Thyroid gland (tissue), 4 donors: ENCODE data around the gene MARCOL. TPM values are rescaled to one million over a fixed set of nuclear protein-coding genes. Genes with fewer than 3 reads are reported as not detected.

ENCODE experiments used
- DNase-seq, 2 donors: peaks; one replicate each; pipeline ENCODE4 v3.0.0-alpha.2; 2019
- H3K27ac ChIP-seq, 3 donors: fragments of 200-600 bp; sonication (generic); 1 replicate in 2 of 3; 2 replicates in 1 of 3; pipeline ENCODE4 v1.5.1; 2016 to 2019; ENCODE audit warnings: mild to moderate bottlenecking in 1 of 3, moderate library complexity in 1 of 3
- H3K27me3 ChIP-seq: fragments of 200-600 bp; sonication (generic); one replicate; pipeline ENCODE4 v1.5.1; 2019
- H3K36me3 ChIP-seq, 2 donors: fragments of 200-600 bp; sonication (generic); one replicate each; pipeline ENCODE4 v1.5.1; 2016 to 2019
- H3K4me1 ChIP-seq, 2 donors: fragments of 200-600 bp; sonication (generic); one replicate each; pipeline ENCODE4 v1.5.1; 2017 to 2019
- H3K4me3 ChIP-seq, 3 donors: fragments of 200-600 bp; sonication (generic); replicated peaks in 1 of 3; 1 replicate in 2 of 3; 2 replicates in 1 of 3; pipeline ENCODE4 v1.5.1; 2016; ENCODE audit warnings: mild to moderate bottlenecking in 1 of 3
- H3K9me3 ChIP-seq: fragments of 200-600 bp; sonication (generic); one replicate; pipeline ENCODE4 v1.5.1; 2017
- POLR2A ChIP-seq, 2 donors: fragments of 450-650 bp; IDR thresholded peaks; one replicate each; pipeline ENCODE4 v1.6.1; 2017; ENCODE audit warnings: antibody characterized with exemption in 2 of 2, mild to moderate bottlenecking in 2 of 2, moderate library complexity in 1 of 2
- whole genome bisulfite sequencing, 2 donors: methylation state at CpG; one replicate each; pipeline ENCODE4 v1.1.5; 2017; 5-methylcytosine and 5-hydroxymethylcytosine counted together
- intact Hi-C: fragments of 100-400 bp; cut with DNase I; formaldehyde crosslinking; loops from one replicate; pipeline ENCODE4 v1.15.1; 2023
- total RNA-seq, 4 donors: library from RNA; depleted of rRNA; stranded (reverse); fragments of >200 nt; gene quantifications; one replicate each; pipeline ENCODE4 v1.2.3, GENCODE V29; 2016
- TF ChIP-seq, protein P1 (sequence below), 6 experiments: fragments of 200-600 bp in 3 of 6; fragments of 450-650 bp in 3 of 6; sonication (generic) in 3 of 6; IDR thresholded peaks; one replicate each; pipeline ENCODE4 v1.5.1; 2016 to 2019; ENCODE audit warnings: antibody characterized with exemption in 6 of 6, mild to moderate bottlenecking in 2 of 6, inconsistent platforms in 1 of 6, moderate library complexity in 1 of 6

The MARCOL gene, protein sequence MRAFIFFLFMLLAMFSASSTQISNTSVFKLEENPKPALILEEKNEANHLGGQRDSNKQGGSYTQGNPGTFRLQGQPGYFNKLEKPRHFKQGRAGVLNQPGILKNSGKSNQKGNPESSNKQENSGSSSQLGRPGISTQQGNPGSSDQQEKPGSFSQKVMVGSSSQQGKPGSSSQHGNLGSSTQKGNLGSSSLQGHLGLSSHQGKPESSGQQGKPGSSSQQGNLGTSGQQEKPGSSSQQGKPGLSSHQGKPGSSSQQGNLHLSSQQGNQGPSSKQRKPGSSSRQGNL
- total RNA-seq = not detected

DNA sequence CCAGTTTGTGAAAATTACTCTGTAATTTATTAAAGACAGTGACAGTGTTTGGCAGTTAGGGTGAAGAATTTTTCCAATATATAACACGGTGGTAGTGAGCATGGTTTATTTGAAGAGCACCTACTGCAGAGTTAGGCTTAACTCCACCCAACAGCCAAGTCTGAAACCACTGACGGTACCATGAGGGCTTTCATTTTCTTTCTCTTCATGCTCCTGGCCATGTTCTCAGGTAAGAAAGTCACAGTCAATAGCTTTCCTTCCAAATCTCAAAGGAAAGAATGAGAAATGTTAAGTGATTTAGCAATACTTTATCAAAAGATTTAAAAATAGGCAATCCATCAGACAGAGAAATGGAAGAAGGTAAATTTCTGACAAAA, at the start of gene MARCOL:
TSS of gene MARCOL (plus strand) at position 108 of the 377 bp plus-strand sequence. CDS start at position 181, 73 bp downstream.
- intact Hi-C loops = no loop called here
- H3K36me3 ChIP-seq = no peaks in the 10 kb centered on the region
- WGBS, 2 donors = 73% methylated on average over 2 of the region's 2 CpGs
- no peak for DNase-seq
- TF ChIP-seq, protein P1, sequence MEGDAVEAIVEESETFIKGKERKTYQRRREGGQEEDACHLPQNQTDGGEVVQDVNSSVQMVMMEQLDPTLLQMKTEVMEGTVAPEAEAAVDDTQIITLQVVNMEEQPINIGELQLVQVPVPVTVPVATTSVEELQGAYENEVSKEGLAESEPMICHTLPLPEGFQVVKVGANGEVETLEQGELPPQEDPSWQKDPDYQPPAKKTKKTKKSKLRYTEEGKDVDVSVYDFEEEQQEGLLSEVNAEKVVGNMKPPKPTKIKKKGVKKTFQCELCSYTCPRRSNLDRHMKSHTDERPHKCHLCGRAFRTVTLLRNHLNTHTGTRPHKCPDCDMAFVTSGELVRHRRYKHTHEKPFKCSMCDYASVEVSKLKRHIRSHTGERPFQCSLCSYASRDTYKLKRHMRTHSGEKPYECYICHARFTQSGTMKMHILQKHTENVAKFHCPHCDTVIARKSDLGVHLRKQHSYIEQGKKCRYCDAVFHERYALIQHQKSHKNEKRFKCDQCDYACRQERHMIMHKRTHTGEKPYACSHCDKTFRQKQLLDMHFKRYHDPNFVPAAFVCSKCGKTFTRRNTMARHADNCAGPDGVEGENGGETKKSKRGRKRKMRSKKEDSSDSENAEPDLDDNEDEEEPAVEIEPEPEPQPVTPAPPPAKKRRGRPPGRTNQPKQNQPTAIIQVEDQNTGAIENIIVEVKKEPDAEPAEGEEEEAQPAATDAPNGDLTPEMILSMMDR (IDR thresholded peaks at IDR 0.05) = no peak
- no peak for TF ChIP-seq POLR2A (IDR thresholded peaks at IDR 0.05)
- no peaks in the 10 kb centered on the region for H3K9me3 ChIP-seq
- no peaks in the 10 kb centered on the region for H3K4me1 ChIP-seq
- no peak within 1 kb of the TSS for H3K27ac ChIP-seq
- no peak within 1 kb of the TSS for H3K4me3 ChIP-seq
- H3K27me3 ChIP-seq = no peaks in the 10 kb centered on the region

DNA sequence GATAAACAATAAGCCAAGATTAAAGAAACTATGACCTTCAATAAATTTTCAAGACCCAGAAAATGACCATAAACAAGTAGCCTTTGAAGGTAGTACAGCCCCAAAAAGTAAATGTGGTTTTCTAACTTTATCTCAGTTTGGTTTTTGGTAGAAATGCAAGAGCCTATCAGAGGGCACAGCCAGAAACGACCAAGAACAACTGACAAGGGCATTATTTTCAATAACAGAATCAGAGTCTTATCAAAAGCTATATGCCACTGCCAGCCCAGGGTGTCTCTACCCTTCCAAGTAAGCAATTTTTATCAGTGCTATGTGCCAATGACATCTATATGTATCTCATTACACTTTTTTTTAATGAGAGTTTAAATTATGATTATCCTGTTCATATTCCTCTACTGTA, 47.3 kb upstream of the MARCOL start:
- Histone ChIP-seq H3K27ac (no peak overlapping the region), H3K9me3 (no peaks in the 10 kb centered on the region), H3K4me1 (no peaks in the 10 kb centered on the region), H3K36me3 (no peaks in the 10 kb centered on the region), H3K4me3 (no peak overlapping the region), H3K27me3 (no peaks in the 10 kb centered on the region)
- DNase-seq = no peak
- intact Hi-C loops = no loop called here
- 70 to 73% methylated on average over 1 of the region's 1 CpG for WGBS, 2 donors
- no peak for TF ChIP-seq POLR2A (IDR thresholded peaks at IDR 0.05)
- TF ChIP-seq, protein P1 (IDR thresholded peaks at IDR 0.05) = no peak

DNA sequence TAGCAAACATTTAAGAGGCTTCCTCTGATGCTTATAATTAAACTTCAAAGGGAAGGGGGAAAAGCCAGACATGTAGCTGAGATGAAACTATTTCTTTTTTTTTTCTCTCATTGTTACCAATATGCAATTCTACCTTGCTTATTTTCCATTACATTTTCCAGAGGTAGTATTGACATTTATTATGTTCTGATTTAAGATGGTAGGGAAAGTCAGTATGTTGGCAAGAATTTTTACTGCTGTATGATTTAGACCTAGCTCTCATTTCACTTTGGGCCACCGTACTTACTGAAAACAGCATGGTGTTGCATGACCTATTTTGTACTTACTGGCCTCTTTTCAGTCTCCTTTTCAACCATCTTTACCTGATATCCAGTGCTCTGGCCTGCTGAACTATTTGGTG, 45.1 kb upstream of the MARCOL start:
- Histone ChIP-seq H3K9me3 (no peaks in the 10 kb centered on the region), H3K36me3 (no peaks in the 10 kb centered on the region), H3K4me3 (no peak overlapping the region), H3K27ac (no peak overlapping the region), H3K27me3 (no peaks in the 10 kb centered on the region), H3K4me1 (no peaks in the 10 kb centered on the region)
- intact Hi-C loops = no loop called here
- TF ChIP-seq, protein P1 (IDR thresholded peaks at IDR 0.05) = no peak
- no peak for TF ChIP-seq POLR2A (IDR thresholded peaks at IDR 0.05)
- DNase-seq = no peak
- 92 to 93% methylated on average over 1 of the region's 1 CpG for WGBS, 2 donors

DNA sequence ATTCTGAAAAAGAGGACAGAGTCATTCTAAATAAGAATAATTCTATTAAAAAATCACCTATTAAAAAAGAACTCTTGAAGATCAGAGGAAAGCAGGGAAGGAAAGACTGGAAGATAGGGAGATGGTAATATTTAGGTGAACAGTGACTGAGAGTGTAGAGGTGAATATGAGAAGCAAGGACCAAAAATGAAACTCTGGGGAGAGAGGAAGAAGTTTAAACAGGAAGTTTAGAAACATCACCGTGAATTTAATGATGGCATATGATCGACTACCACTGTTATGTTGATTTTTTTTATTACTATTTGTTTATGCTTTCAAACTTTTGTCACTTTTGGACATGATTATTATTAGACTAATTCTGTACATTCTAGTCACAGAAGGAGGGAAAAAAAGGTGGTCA, 37.2 kb upstream of the MARCOL start:
- no peak overlapping the region for H3K4me3 ChIP-seq
- no peaks in the 10 kb centered on the region for H3K27me3 ChIP-seq
- peaks cover 6 to 13% of the 10 kb centered on the region in 2 donors for H3K4me1 ChIP-seq
- no peaks in the 10 kb centered on the region for H3K9me3 ChIP-seq
- 82 to 85% methylated on average over 2 of the region's 2 CpGs for WGBS, 2 donors
- no peaks in the 10 kb centered on the region for H3K36me3 ChIP-seq
- H3K27ac ChIP-seq = no peak overlapping the region
- DNase-seq = no peak
- TF ChIP-seq, protein P1 (IDR thresholded peaks at IDR 0.05) = no peak
- TF ChIP-seq POLR2A (IDR thresholded peaks at IDR 0.05) = no peak
- intact Hi-C loops = no loop called here

DNA sequence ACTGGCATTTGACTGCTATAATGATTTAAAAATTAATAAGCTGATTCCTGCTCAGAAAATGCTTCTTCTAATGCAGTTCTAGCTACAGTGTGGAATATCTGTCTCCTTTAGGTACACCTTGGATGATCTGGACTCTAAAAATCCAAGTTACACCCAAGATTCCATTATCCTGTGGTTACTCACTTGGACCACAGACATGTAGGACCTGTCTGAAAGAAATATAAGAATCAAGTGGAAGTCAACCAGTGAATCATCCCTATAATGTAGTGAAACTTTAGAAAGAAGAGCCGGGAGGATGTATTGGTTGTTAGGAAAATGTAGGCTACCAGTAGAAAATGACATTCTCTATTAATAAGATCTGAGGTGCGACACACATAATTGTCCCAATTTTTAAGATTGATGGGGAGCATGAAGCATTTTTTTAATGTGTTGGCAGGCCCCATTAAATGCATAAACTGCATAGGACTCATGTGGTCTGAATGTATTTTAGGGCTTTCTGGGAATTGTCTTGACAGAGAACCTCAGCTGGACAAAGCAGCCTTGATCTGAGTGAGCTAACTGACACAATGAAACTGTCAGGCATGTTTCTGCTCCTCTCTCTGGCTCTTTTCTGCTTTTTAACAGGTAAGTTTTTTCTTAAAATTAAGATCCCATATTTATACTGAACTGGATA, 35.7 kb upstream of the MARCOL start, which contains the start of gene SPINK6:
TSS of gene SPINK6 (plus strand) at position 512 of the 673 bp plus-strand sequence. CDS start at position 567, 55 bp downstream.
- H3K27ac ChIP-seq = no peak within 1 kb of the TSS
- 94 to 96% methylated on average over 2 of the region's 2 CpGs for WGBS, 2 donors
- DNase-seq = no peak
- H3K4me1 ChIP-seq = peaks cover 6 to 13% of the 10 kb centered on the region in 2 donors
- H3K36me3 ChIP-seq = no peaks in the 10 kb centered on the region
- no peaks in the 10 kb centered on the region for H3K27me3 ChIP-seq
- H3K9me3 ChIP-seq = no peaks in the 10 kb centered on the region
- H3K4me3 ChIP-seq = no peak within 1 kb of the TSS
- no peak for TF ChIP-seq POLR2A (IDR thresholded peaks at IDR 0.05)
- TF ChIP-seq, protein P1 (IDR thresholded peaks at IDR 0.05) = no peak
- intact Hi-C loops = no loop called here
